Panc1 (cell line): ENCODE measurements around the gene DPYSL5.

Experiments used
- CTCF ChIP-seq: fragments of 450-650 bp; IDR thresholded peaks from 2 replicates; pipeline ENCODE4 v1.5.1; 2017; ENCODE audit warnings: mild to moderate bottlenecking
- POLR2AphosphoS5 ChIP-seq: IDR thresholded peaks from 2 replicates; pipeline ENCODE4 v1.6.1; 2012; ENCODE audit warnings: mild to moderate bottlenecking, low read depth, low read length, moderate library complexity
- REST ChIP-seq, 2 experiments: IDR thresholded peaks; 2 replicates each; pipeline ENCODE4 v1.6.1; 2011 to 2012; ENCODE audit warnings: low read depth in 2 of 2, control low read depth in 1 of 2, low read length in 1 of 2, mild to moderate bottlenecking in 1 of 2, moderate library complexity in 1 of 2; ENCODE audit not compliant: insufficient read depth in 1 of 2
- SIN3A ChIP-seq: IDR thresholded peaks from 2 replicates; pipeline ENCODE4 v1.6.1; 2012; ENCODE audit warnings: low read depth, mild to moderate bottlenecking, low read length, moderate library complexity, borderline replicate concordance; ENCODE audit not compliant: insufficient read depth

GRCh38 chr2:26933431-26934334, 85.8 kb downstream of the DPYSL5 start:
- TF ChIP-seq CTCF (no peak), SIN3A (no peak), REST (IDR thresholded peaks at IDR 0.05; ENCODE audit: insufficient read depth in 1 of 2, low read depth in 2 of 2, low read length in 1 of 2) (no peak), POLR2AphosphoS5 (no peak)
